ENCODE measurements around the gene OTOP1.
"Not testable (repeated sequence)": the region's sequence is repeated elsewhere in the genome, so short reads cannot be mapped to it uniquely, and the experiment has no call there.

OTOP1 gene

GRCh38 chr4:4228356-4228668 is 1.6 kb upstream of the OTOP1 start:
- DNase-seq, result no peak

GRCh38 chr4:4227510-4228355 is 1.0 kb upstream of the OTOP1 start:
- DNase-seq, result no peak

- DNase-seq, result no peak
Observed at GRCh38 chr4:4225915-4226605, 669 bp downstream of the OTOP1 start.

GRCh38 chr4:4217113-4217512 is 9.6 kb downstream of the OTOP1 start:
- DNase-seq, result no peak

GRCh38 chr4:4216648-4217047 is 10.1 kb downstream of the OTOP1 start:
- DNase-seq, result no peak

GRCh38 chr4:4213674-4214073 is 13.1 kb downstream of the OTOP1 start:
- DNase-seq, result not testable (repeated sequence)

- DNase-seq, result no peak
Observed at GRCh38 chr4:4206204-4206603, 20.5 kb downstream of the OTOP1 start.

- DNase-seq, result no peak
Observed at GRCh38 chr4:4204401-4204745, 22.4 kb downstream of the OTOP1 start.

- DNase-seq, result no peak
Observed at GRCh38 chr4:4203688-4204400, 22.9 kb downstream of the OTOP1 start.

GRCh38 chr4:4202510-4202909 is 24.2 kb downstream of the OTOP1 start:
- no peak for DNase-seq

- DNase-seq, result no peak
Observed at GRCh38 chr4:4200624-4201023, 26.1 kb downstream of the OTOP1 start.

- no peak for DNase-seq
Observed at GRCh38 chr4:4195354-4195753, 31.4 kb downstream of the OTOP1 start.

- DNase-seq, result not testable (repeated sequence)
Observed at GRCh38 chr4:4188557-4188956, 38.2 kb downstream of the OTOP1 start.

GRCh38 chr4:4185528-4185927 is 41.2 kb downstream of the OTOP1 start:
- DNase-seq, result no peak

- DNase-seq, result no peak
Observed at GRCh38 chr4:4182835-4183568, 43.7 kb downstream of the OTOP1 start.

- no peak for DNase-seq
Observed at GRCh38 chr4:4170596-4171150, 56.1 kb downstream of the OTOP1 start.

- not testable (repeated sequence) for DNase-seq
Observed at GRCh38 chr4:4167981-4168780, 58.5 kb downstream of the OTOP1 start.

GRCh38 chr4:4166986-4167385 is 59.7 kb downstream of the OTOP1 start:
- not testable (repeated sequence) for DNase-seq

GRCh38 chr4:4165701-4166392 is 60.9 kb downstream of the OTOP1 start:
- DNase-seq, result not testable (repeated sequence)

GRCh38 chr4:4164532-4165173 is 62.1 kb downstream of the OTOP1 start:
- DNase-seq, result not testable (repeated sequence)

- not testable (repeated sequence) for DNase-seq
Observed at GRCh38 chr4:4162186-4162585, 64.5 kb downstream of the OTOP1 start.

All from NCI-H2107 (cell line).